T-cell (primary cell): ENCODE results near the gene GDPD2. TPM values are rescaled to one million over a fixed set of nuclear protein-coding genes. Genes with fewer than 3 reads are reported as not detected.

ENCODE experiments used
- ATAC-seq, 4 experiments: fragments of 200-7000 bp in 3 of 4; fragments of 150-1000 bp in 1 of 4; cut with Tn5 transposase; replicated peaks in 1 of 4; 1 replicate in 3 of 4; 2 replicates in 1 of 4; pipeline ENCODE4 v1.10.0; 2021; ENCODE audit warnings: moderate library complexity in 3 of 4, mild to moderate bottlenecking in 2 of 4, moderate number of reproducible peaks in 1 of 4
- CTCF ChIA-PET, 2 donors: fragments of 300-600 bp; sonication (Branson Sonifier 250); formaldehyde crosslinking; loops; one replicate each; lab custom pipeline; 2022; ENCODE audit warnings: antibody characterized with exemption in 2 of 2; lab: Charles Lee
- POLR2A ChIA-PET, 2 donors: fragments of 300-600 bp; sonication (Branson Sonifier 250); formaldehyde crosslinking; loops; one replicate each; lab custom pipeline; 2022; ENCODE audit warnings: antibody characterized with exemption in 2 of 2; lab: Charles Lee
- DNase-seq, 35 experiments: peaks; one replicate each; pipeline versions ENCODE4 v3.0.0 to v3.0.0-alpha.2; 2013 to 2023
- H3K27ac ChIP-seq: one replicate; pipeline ENCODE4 v1.5.1; 2013; ENCODE audit warnings: low read length
- H3K27me3 ChIP-seq, 2 experiments: replicated peaks in 1 of 2; 1 replicate in 1 of 2; 2 replicates in 1 of 2; pipeline versions ENCODE4 v1.6.1 to v1.7.0; 2013; ENCODE audit warnings: low read length in 1 of 2, mixed read lengths in 1 of 2; ENCODE audit not compliant: control insufficient read depth in 2 of 2, insufficient read depth in 2 of 2; ENCODE audit errors: extremely low read depth in 1 of 2
- H3K36me3 ChIP-seq, 2 donors: 1 replicate in 1 of 2; 2 replicates in 1 of 2; pipeline versions ENCODE4 v1.6.1 to v1.7.0; 2013; ENCODE audit warnings: low read length in 1 of 2; ENCODE audit not compliant: control insufficient read depth in 2 of 2, insufficient read depth in 1 of 2; ENCODE audit errors: extremely low read depth in 1 of 2
- H3K4me1 ChIP-seq, 2 experiments: 1 replicate in 1 of 2; 2 replicates in 1 of 2; pipeline versions ENCODE4 v1.6.1 to v1.7.0; 2013; ENCODE audit warnings: low read length in 2 of 2, mixed read lengths in 1 of 2; ENCODE audit not compliant: insufficient read depth in 2 of 2, control insufficient read depth in 1 of 2; ENCODE audit errors: extremely low read depth in 1 of 2
- H3K4me3 ChIP-seq, 2 donors: 1 replicate in 1 of 2; 2 replicates in 1 of 2; pipeline versions ENCODE4 v1.5.1 to v1.7.0; 2013; ENCODE audit warnings: mild to moderate bottlenecking in 2 of 2, low read length in 1 of 2, moderate library complexity in 1 of 2; ENCODE audit not compliant: control insufficient read depth in 1 of 2; ENCODE audit errors: extremely low read depth in 1 of 2
- H3K9me3 ChIP-seq: 2 replicates; pipeline ENCODE4 v1.7.0; 2013
- H3K27ac Mint-ChIP-seq, 2 donors: one replicate each; pipeline ENCODE4 v1.8.0; 2020 to 2021; ENCODE audit warnings: mild to moderate bottlenecking in 2 of 2, mixed read lengths in 2 of 2
- H3K27me3 Mint-ChIP-seq, 2 donors: one replicate each; pipeline ENCODE4 v1.8.0; 2021 to 2022; ENCODE audit warnings: mixed read lengths in 2 of 2
- H3K36me3 Mint-ChIP-seq: one replicate; pipeline ENCODE4 v1.8.0; 2021; ENCODE audit warnings: mixed read lengths
- H3K4me1 Mint-ChIP-seq, 3 donors: one replicate each; pipeline ENCODE4 v1.8.0; 2020 to 2022; ENCODE audit warnings: mixed read lengths in 3 of 3, mild to moderate bottlenecking in 1 of 3
- H3K4me3 Mint-ChIP-seq, 3 donors: one replicate each; pipeline ENCODE4 v1.8.0; 2020 to 2022; ENCODE audit warnings: mild to moderate bottlenecking in 3 of 3, mixed read lengths in 3 of 3, moderate library complexity in 3 of 3
- H3K9me3 Mint-ChIP-seq, 3 donors: one replicate each; pipeline ENCODE4 v1.8.0; 2020 to 2022; ENCODE audit warnings: mixed read lengths in 3 of 3
- WGBS: methylation state at CpG from one replicate; pipeline ENCODE4 v1.1.5; 2013; ENCODE audit warnings: missing lambda C conversion rate; ENCODE audit not compliant: insufficient coverage; 5-methylcytosine and 5-hydroxymethylcytosine counted together
- total RNA-seq, 35 experiments: library from RNA in 6 of 35; stranded (reverse) in 6 of 35; fragments of 120-200 nt in 1 of 35; gene quantifications; one replicate each; pipeline versions ENCODE4 v1.2.1 to v1.2.4 and lab custom pipeline; 2013 to 2026

Gene GDPD2
- total RNA-seq, 5 donors from 2014 or later (not counting 1 experiment from before 2014, with no cell fraction given) = not detected

DNA sequence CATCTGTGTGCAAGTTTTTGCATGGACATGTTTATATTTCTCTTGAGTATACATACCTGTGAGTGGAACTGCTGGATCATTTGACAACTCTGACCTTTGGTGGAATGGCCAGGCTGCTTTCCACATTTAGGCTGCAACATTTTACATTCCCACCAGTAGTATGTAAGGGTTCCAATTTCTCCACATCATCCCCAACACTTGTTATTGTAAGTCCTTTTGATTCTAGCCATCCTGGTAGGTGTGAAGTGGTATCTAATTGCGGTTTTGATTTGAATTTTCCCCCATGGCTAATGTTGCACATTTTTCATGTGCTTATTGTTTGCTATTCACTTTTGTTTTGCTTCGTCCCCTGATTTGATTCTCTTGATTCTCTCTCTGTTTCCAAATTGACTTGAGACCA, 37.9 kb downstream of the GDPD2 start:
- no peaks in the 10 kb centered on the region for H3K9me3 ChIP-seq
- no peaks in the 10 kb centered on the region for H3K27me3 ChIP-seq
- H3K36me3 Mint-ChIP-seq = peaks cover 16% of the 10 kb centered on the region
- WGBS = no CpG with 5 or more reads among the region's 2 CpGs
- H3K4me3 ChIP-seq = no peak overlapping the region
- peaks cover 2 to 8% of the 10 kb centered on the region in 2 experiments for H3K4me1 ChIP-seq
- H3K27ac Mint-ChIP-seq = no peak overlapping the region
- no peak overlapping the region for H3K27ac ChIP-seq
- H3K9me3 Mint-ChIP-seq = no peaks in the 10 kb centered on the region
- no peaks in the 10 kb centered on the region for H3K36me3 ChIP-seq
- no peak overlapping the region for H3K4me3 Mint-ChIP-seq
- POLR2A ChIA-PET = no interaction called here
- peaks cover 10 to 16% (median 11%) of the 10 kb centered on the region in 3 donors for H3K4me1 Mint-ChIP-seq
- DNase-seq (no peak), ATAC-seq (no peak)
- peaks cover 0 to 6% of the 10 kb centered on the region in 2 donors for H3K27me3 Mint-ChIP-seq
- CTCF ChIA-PET = no interaction called here

DNA sequence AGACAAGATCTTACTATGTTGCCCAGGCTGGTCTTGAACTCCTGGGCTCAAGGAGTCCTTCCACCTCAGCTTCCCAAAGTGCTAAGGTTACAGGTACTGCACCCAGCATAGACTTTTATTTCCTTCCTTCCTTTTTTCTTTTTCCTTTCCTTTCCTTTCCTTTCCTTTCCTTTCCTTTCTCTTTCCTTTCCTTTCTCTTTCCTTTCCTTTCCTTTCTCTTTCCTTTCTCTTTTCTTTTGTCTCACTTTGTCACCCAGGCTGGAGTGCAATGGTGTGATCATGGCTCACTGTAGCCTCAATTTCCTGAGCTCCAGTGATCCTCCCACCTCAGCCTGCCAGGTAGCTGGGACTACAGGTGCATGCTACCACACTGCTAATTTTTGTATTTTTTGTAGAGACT, 40.9 kb downstream of the GDPD2 start:
- ATAC-seq = no peak
- Histone ChIP-seq H3K27ac (no peak overlapping the region), H3K4me3 (no peak overlapping the region), H3K4me1 (no peaks in the 10 kb centered on the region), H3K36me3 (no peaks in the 10 kb centered on the region), H3K9me3 (no peaks in the 10 kb centered on the region), H3K27me3 (no peaks in the 10 kb centered on the region)
- H3K36me3 Mint-ChIP-seq = peaks cover 20% of the 10 kb centered on the region
- no peaks in the 10 kb centered on the region for H3K9me3 Mint-ChIP-seq
- CTCF ChIA-PET = interaction anchor here (0.6 to 0.7 kb wide), 2 partner anchors 61 to 1647 kb away, joined by 3 read pairs; no protein-coding TSS in a partner anchor
- H3K27ac Mint-ChIP-seq = peak overlapping the region in 1 of 2 donors; percentile 19
- POLR2A ChIA-PET = no interaction called here
- H3K4me3 Mint-ChIP-seq = no peak overlapping the region
- DNase-seq = no peak
- H3K4me1 Mint-ChIP-seq = peaks cover 0 to 3% (median 0%) of the 10 kb centered on the region in 3 donors
- H3K27me3 Mint-ChIP-seq = peaks cover 0 to 4% of the 10 kb centered on the region in 2 donors

DNA sequence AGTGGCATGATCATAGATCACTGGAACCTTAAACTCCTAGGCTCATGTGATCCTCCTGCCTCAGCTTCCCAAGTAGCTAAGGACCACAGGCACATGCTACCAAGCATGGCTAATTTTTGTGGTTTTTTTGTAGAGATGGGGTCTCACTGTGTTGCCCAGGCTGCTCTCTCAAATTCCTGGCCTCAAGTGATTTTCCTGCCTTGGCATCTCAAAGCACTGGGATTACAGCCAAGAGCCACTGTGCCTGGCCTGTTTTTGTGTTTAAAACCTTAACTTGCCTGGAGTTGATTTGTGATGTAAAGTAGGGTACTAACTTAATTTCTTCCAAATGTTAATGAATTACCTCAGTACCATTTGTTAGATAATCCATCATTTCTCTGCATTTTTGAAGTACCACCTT, 43.9 kb downstream of the GDPD2 start:
- ATAC-seq = no peak

DNA sequence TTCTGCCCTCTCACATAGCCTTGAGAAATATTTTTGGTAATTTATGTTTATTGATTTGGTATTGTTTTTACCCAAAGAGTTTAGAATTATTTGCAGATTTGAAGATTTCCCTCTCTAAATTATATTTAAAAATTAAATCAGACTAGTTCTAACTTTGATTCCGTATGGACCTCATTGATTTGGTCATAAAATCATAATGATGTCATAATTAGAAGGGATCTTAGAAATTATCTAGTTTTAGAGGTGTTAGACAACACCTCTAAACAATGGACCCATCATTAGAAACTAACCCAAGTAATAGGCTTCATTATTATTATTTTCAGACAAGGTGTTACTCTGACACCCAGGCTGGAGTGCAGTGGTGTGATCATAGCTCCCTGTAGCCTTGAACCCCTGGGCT, 45.6 kb downstream of the GDPD2 start:
- Histone ChIP-seq H3K36me3 (no peaks in the 10 kb centered on the region), H3K27me3 (no peaks in the 10 kb centered on the region), H3K27ac (no peak overlapping the region), H3K4me1 (peaks cover 0 to 3% of the 10 kb centered on the region in 2 experiments), H3K4me3 (no peak overlapping the region), H3K9me3 (no peaks in the 10 kb centered on the region)
- Mint-ChIP-seq H3K27ac (no peak overlapping the region), H3K27me3 (peaks cover 0 to 4% of the 10 kb centered on the region in 2 donors), H3K9me3 (no peaks in the 10 kb centered on the region), H3K36me3 (peaks cover 11% of the 10 kb centered on the region), H3K4me1 (peaks cover 0 to 18% (median 9%) of the 10 kb centered on the region in 3 donors), H3K4me3 (no peak overlapping the region)
- DNase-seq (no peak), ATAC-seq (no peak)
- ChIA-PET POLR2A (no interaction called here), CTCF (interaction anchor here in 1 of 2 donors (0.5 to 0.6 kb wide), 2 partner anchors 269 to 729 kb away, joined by 3 read pairs; no protein-coding TSS in a partner anchor)
- no CpG with 5 or more reads among the region's 1 CpG for WGBS

More for the DNA sequence above, 43.9 kb downstream of the GDPD2 start:
- Histone ChIP-seq H3K4me3 (no peak overlapping the region), H3K4me1 (peaks cover 0 to 3% of the 10 kb centered on the region in 2 experiments), H3K27me3 (no peaks in the 10 kb centered on the region), H3K9me3 (no peaks in the 10 kb centered on the region), H3K36me3 (no peaks in the 10 kb centered on the region), H3K27ac (no peak overlapping the region)
- Mint-ChIP-seq H3K27ac (no peak overlapping the region), H3K9me3 (no peaks in the 10 kb centered on the region), H3K36me3 (peaks cover 11% of the 10 kb centered on the region), H3K4me1 (peaks cover 0 to 18% (median 9%) of the 10 kb centered on the region in 3 donors), H3K27me3 (peaks cover 0 to 4% of the 10 kb centered on the region in 2 donors), H3K4me3 (no peak overlapping the region)
- no peak for DNase-seq
- CTCF ChIA-PET = no interaction called here
- POLR2A ChIA-PET = no interaction called here

DNA sequence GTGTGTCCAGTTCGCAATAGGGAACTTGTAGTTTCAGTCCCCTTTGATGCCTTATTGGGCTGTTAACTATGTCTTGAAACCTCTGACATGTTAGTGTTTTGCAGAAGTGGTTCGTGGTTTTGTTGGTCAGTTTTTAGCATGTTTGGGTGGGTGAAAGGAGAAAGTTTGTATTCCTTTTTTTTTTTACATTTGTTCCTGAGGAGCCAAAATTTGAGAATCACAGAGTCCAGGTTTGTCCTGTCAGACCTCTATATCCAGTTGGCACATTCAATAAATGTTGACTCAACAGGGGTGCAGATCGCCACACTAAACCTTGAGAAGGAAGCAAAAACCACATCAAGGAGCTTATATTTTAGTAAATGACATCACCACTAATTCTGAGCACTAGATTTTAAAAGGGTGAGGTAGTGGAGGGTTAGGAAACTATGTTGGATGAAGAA, 47.8 kb downstream of the GDPD2 start:
- ATAC-seq (peak in 1 of 4 experiments; percentile 46), DNase-seq (peak in 1 of 35 experiments; percentile 13)
- Histone ChIP-seq H3K36me3 (no peaks in the 10 kb centered on the region), H3K27me3 (no peaks in the 10 kb centered on the region), H3K9me3 (no peaks in the 10 kb centered on the region), H3K4me3 (no peak overlapping the region), H3K27ac (no peak overlapping the region), H3K4me1 (peaks cover 0 to 3% of the 10 kb centered on the region in 2 experiments)
- Mint-ChIP-seq H3K4me3 (no peak overlapping the region), H3K4me1 (peaks cover 0 to 21% (median 9%) of the 10 kb centered on the region in 3 donors), H3K9me3 (no peaks in the 10 kb centered on the region), H3K27ac (no peak overlapping the region), H3K27me3 (peaks cover 0 to 9% of the 10 kb centered on the region in 2 donors), H3K36me3 (peaks cover 9% of the 10 kb centered on the region)
- CTCF ChIA-PET = interaction anchor here in 1 of 2 donors (0.6 to 0.7 kb wide), 2 partner anchors 14 to 137 kb away, joined by 4 to 7 read pairs; no protein-coding TSS in a partner anchor
- 83% methylated on average over 1 of the region's 3 CpGs for WGBS
- POLR2A ChIA-PET = no interaction called here

DNA sequence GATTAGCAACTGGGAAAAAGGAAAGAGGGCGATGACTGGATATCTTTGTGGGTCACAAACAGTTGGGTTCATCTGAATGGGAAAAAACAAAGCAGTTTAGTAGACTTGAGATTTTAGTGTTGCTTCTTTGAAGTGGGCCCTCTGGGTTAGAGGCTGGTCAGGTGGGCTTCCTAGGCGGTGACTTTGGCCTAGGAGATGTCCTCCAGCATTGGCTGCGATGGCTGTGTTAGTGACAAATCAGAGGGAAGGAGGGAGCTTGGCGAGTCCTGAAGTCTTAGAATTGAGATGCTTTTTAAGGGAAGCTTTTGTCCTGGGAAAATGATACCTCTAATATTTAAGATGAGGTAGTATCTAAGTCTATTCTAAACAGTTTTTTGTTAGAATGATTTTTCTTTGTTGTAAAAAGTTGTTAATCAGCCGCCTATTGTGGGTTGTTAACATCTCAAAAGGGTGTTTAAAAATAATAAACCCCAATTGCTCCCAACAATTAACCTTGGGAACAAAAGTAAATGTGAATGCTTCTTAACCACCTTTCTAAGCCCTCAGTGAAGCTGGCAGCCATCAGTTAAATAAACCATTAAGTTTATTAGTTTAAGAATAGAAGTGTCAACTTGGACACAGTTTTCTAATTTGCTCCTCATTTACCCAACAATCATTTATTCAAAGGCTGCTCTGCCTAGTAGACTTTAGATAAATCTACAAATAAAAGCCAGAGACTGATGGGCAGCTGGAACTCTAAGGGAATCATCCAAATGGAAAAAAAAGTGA, 53.2 kb downstream of the GDPD2 start:
- CTCF ChIA-PET = no interaction called here
- H3K4me1 ChIP-seq = no peaks in the 10 kb centered on the region
- no peak overlapping the region for H3K27ac ChIP-seq
- H3K36me3 ChIP-seq = peaks cover 0 to 4% of the 10 kb centered on the region in 2 donors
- H3K36me3 Mint-ChIP-seq = peaks cover 9% of the 10 kb centered on the region
- H3K4me1 Mint-ChIP-seq = peaks cover 0 to 12% (median 3%) of the 10 kb centered on the region in 3 donors
- DNase-seq = no peak
- no peaks in the 10 kb centered on the region for H3K9me3 Mint-ChIP-seq
- no peak overlapping the region for H3K4me3 Mint-ChIP-seq
- H3K9me3 ChIP-seq = no peaks in the 10 kb centered on the region
- ATAC-seq = no peak
- H3K4me3 ChIP-seq = no peak overlapping the region
- POLR2A ChIA-PET = no interaction called here
- no peaks in the 10 kb centered on the region for H3K27me3 ChIP-seq
- WGBS = no CpG with 5 or more reads among the region's 5 CpGs
- no peak overlapping the region for H3K27ac Mint-ChIP-seq
- peaks cover 0 to 4% of the 10 kb centered on the region in 2 donors for H3K27me3 Mint-ChIP-seq
